HG03064 (cell line): ENCODE measurements around the gene VWDE.

Experiments
- ATAC-seq: cut with Tn5 transposase; IDR thresholded peaks from one replicate; pipeline ENCODE4 v1.9.1; 2021; ENCODE audit warnings: low read depth; ENCODE audit not compliant: unreplicated experiment

The VWDE gene

GRCh38 chr7:12337095-12337494 is 66.6 kb downstream of the VWDE start:
- no peak for ATAC-seq

GRCh38 chr7:12328888-12329770 is 74.5 kb downstream of the VWDE start:
- no peak for ATAC-seq

- no peak for ATAC-seq
These were observed 75.7 kb downstream of the VWDE start for GRCh38 chr7:12327922-12328321.

GRCh38 chr7:12325646-12326045 is 78.0 kb downstream of the VWDE start:
- no peak for ATAC-seq

- ATAC-seq: no peak
These were observed 80.2 kb downstream of the VWDE start for GRCh38 chr7:12323415-12323814.

GRCh38 chr7:12322903-12323300 is 80.8 kb downstream of the VWDE start:
- no peak for ATAC-seq

- no peak for ATAC-seq
These were observed 81.3 kb downstream of the VWDE start for GRCh38 chr7:12322284-12322902.

GRCh38 chr7:12320987-12321647 is 82.5 kb downstream of the VWDE start:
- no peak for ATAC-seq

- no peak for ATAC-seq
These were observed 83.3 kb downstream of the VWDE start for GRCh38 chr7:12320241-12320986.

GRCh38 chr7:12317675-12318074 is 86.0 kb downstream of the VWDE start:
- ATAC-seq: no peak

GRCh38 chr7:12316925-12317324 is 86.7 kb downstream of the VWDE start:
- ATAC-seq: no peak

GRCh38 chr7:12315049-12315448 is 88.6 kb downstream of the VWDE start:
- ATAC-seq: no peak

- no peak for ATAC-seq
These were observed 89.5 kb downstream of the VWDE start for GRCh38 chr7:12314199-12314598.

- ATAC-seq: no peak
These were observed 98.2 kb downstream of the VWDE start for GRCh38 chr7:12305502-12305901.

GRCh38 chr7:12303495-12303894 is 100.2 kb downstream of the VWDE start:
- no peak for ATAC-seq

- no peak for ATAC-seq
These were observed 100.6 kb downstream of the VWDE start for GRCh38 chr7:12303062-12303461.

- no peak for ATAC-seq
These were observed 103.2 kb downstream of the VWDE start for GRCh38 chr7:12300415-12300814.

- no peak for ATAC-seq
These were observed 104.3 kb downstream of the VWDE start for GRCh38 chr7:12299367-12299766.

GRCh38 chr7:12297283-12298108 is 106.2 kb downstream of the VWDE start:
- no peak for ATAC-seq

- no peak for ATAC-seq
These were observed 107.6 kb downstream of the VWDE start for GRCh38 chr7:12296051-12296570.
